GM13977 (cell line): ENCODE results near the gene PMEL.
A peak's percentile ranks its signal among the peaks of the same experiment; 100 is the strongest.

ENCODE experiments used
- DNase-seq: peaks from one replicate; pipeline ENCODE4 v3.0.0; 2012; ENCODE audit warnings: low spot score
- CTCF ChIP-seq: IDR thresholded peaks from 2 replicates; pipeline ENCODE4 v1.5.1; 2012; ENCODE audit warnings: mild to moderate bottlenecking, control low read depth; ENCODE audit not compliant: insufficient read depth; ENCODE audit errors: extremely low read depth, missing control alignments
- in situ Hi-C: fragments of 300-500 bp; cut with MboI; formaldehyde crosslinking; loops from one replicate; pipeline ENCODE4 v1.12.0; 2022; ENCODE audit warnings: low sequenced_read_pairs, low pct_unique_long_range_greater_than_20kb, mixed read lengths, inconsistent platforms; ENCODE audit not compliant: unreplicated experiment

The PMEL gene

DNA sequence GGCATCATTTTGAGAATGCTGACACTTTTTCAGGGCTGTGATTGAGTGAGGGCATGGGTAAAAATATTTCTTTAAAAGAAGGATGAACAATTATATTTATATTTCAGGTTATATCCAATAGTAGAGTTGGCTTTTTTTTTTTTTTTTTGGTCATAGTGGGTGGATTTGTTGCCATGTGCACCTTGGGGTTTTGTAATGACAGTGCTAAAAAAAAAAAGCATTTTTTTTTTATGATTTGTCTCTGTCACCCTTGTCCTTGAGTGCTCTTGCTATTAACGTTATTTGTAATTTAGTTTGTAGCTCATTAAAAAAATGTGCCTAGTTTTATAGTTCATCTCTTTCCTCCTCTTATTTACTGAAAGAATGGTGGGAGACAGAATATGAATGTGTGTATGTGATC lies 6.6 kb upstream of the PMEL start:
- no peak for DNase-seq
- in situ Hi-C loops: no loop called here
- no peak for TF ChIP-seq CTCF

- no peak for TF ChIP-seq CTCF
- DNase-seq: no peak
- in situ Hi-C loops: no loop called here
Observed at GRCh38 chr12:55972042-55972441, 6.2 kb upstream of the PMEL start.

DNA sequence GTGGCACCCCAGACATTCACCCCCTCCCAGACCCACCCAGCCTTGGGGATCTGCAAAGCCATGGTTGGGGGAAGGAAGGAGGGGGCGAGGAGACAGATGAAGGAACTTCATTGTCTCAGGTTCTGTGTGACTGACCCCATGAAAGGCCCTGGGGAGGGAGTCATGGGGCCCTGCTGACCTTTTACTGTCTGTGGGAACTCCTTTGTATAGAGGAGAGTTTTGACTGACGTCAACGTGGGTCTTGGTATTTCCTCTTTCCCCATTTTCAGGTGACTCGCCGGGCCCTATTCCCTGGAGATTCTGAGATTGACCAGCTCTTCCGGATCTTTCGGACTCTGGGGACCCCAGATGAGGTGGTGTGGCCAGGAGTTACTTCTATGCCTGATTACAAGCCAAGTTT lies 4.9 kb upstream of the PMEL start:
- TF ChIP-seq CTCF: no peak
- DNase-seq: no peak
- in situ Hi-C loops: no loop called here

DNA sequence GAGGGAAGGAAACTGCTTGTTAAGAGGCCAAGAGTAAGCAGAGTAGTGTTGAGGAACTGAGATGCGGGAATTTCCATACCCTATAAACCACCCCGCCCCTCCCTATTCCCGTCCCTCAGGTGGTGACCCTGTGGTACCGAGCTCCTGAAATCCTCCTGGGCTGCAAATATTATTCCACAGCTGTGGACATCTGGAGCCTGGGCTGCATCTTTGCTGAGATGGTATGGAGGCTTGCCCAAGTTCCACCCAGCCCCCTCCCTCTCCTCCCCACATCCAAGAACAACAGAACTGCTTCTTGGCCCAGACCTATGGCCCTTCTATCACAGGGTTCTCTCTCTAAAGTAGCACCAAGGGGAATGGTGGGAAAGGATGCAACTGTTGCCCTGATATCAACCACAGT lies 3.5 kb upstream of the PMEL start:
- in situ Hi-C loops: no loop called here
- TF ChIP-seq CTCF: no peak
- no peak for DNase-seq

DNA sequence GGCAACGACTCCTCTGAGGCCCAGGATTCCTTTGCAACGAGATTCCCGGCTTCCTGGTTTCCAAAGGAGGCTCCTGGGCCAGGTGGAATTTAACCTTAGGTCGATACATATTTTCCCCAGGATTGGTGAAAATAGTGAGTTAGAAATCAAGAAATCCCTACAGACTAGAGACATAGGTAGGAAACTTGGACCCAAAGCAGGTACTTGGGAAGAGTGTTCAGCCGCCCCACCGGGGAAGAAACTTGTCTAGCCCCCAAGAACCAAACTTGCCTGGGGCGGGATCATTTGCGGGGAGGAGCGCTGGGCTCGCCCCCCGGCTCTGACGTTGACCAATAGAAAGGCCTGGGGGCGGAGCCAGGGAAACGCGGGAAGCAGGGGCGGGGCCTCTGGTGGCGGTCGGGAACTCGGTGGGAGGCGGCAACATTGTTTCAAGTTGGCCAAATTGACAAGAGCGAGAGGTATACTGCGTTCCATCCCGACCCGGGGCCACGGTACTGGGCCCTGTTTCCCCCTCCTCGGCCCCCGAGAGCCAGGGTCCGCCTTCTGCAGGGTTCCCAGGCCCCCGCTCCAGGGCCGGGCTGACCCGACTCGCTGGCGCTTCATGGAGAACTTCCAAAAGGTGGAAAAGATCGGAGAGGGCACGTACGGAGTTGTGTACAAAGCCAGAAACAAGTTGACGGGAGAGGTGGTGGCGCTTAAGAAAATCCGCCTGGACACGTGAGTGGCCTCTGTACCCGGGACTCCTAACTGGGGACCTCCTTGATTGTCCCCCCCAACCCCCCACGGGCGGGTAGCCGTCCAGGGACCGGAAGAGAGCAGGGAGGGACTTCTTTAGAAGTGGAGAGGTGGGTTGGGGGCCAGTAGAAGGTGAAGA lies 803 bp upstream of the PMEL start, which contains the start of gene CDK2:
Gene CDK2, plus strand, starts transcription at position 423 of the 874 bp plus-strand sequence. Its CDS starts 179 bp downstream, at position 602.
- peak; percentile 92 for DNase-seq
- TF ChIP-seq CTCF: no peak
- in situ Hi-C loops: no loop called here

DNA sequence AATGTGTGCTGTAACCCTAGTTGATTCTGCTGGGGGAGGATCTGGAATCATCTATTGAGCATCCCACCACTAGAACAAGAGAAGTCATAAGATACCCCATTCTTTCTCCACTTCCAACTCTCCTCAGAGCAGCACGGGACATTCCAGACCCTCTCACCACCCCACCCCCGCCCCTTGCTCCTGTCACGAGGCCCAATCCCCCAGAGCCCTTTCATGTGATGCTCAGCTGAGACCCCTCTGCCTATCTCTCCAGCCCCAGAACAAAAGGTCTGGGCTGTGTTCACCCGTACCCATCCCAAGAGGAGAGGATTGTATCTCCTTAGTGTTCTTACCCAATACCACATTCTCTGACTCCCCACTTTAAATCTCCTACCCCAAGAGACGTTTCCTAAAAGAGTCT lies 602 bp downstream of the PMEL start:
- TF ChIP-seq CTCF: no peak
- in situ Hi-C loops: no loop called here
- DNase-seq: no peak
